Ascending aorta (tissue), 2 donors: ENCODE data around the gene GALT. TPM values are rescaled to one million over a fixed set of nuclear protein-coding genes. Genes with fewer than 3 reads are reported as not detected.
A peak's percentile ranks its signal among the peaks of the same experiment; 100 is the strongest.

Experiments
- DNase-seq, 2 donors: peaks; one replicate each; pipeline ENCODE4 v3.0.0-alpha.2; 2019; ENCODE audit warnings: low spot score in 2 of 2
- H3K27ac ChIP-seq, 2 donors: fragments of 200-600 bp; sonication (generic); one replicate each; pipeline ENCODE4 v1.5.1; 2016 to 2017; ENCODE audit warnings: mild to moderate bottlenecking in 1 of 2
- H3K27me3 ChIP-seq: fragments of 200-600 bp; sonication (generic); one replicate; pipeline ENCODE4 v1.5.1; 2017
- H3K36me3 ChIP-seq, 2 donors: fragments of 200-600 bp; sonication (generic); one replicate each; pipeline ENCODE4 v1.5.1; 2016
- H3K4me1 ChIP-seq, 2 donors: fragments of 200-600 bp; sonication (generic); one replicate each; pipeline ENCODE4 v1.5.1; 2016 to 2017; ENCODE audit warnings: mild to moderate bottlenecking in 1 of 2
- H3K4me3 ChIP-seq, 2 donors: fragments of 200-600 bp; sonication (generic); one replicate each; pipeline ENCODE4 v1.5.1; 2016 to 2017; ENCODE audit warnings: mild to moderate bottlenecking in 1 of 2
- H3K9me3 ChIP-seq, 2 donors: fragments of 200-600 bp; sonication (generic); one replicate each; pipeline ENCODE4 v1.5.1; 2016
- intact Hi-C: fragments of 100-400 bp; cut with DNase I; formaldehyde crosslinking; loops from one replicate; pipeline ENCODE4 v1.15.1; 2023
- total RNA-seq: library from RNA; depleted of rRNA; stranded (reverse); fragments of >200 nt; gene quantifications from one replicate; pipeline ENCODE4 v1.1.0, GENCODE V29; 2016
- TF ChIP-seq, protein P1 (sequence below), 3 experiments: fragments of 200-600 bp in 2 of 3; fragments of 450-650 bp in 1 of 3; sonication (generic) in 2 of 3; IDR thresholded peaks; one replicate each; pipeline ENCODE4 v1.5.1; 2016 to 2019; ENCODE audit warnings: antibody characterized with exemption in 3 of 3, mild to moderate bottlenecking in 1 of 3, moderate library complexity in 1 of 3

GALT gene
- 28.3 TPM for total RNA-seq

DNA sequence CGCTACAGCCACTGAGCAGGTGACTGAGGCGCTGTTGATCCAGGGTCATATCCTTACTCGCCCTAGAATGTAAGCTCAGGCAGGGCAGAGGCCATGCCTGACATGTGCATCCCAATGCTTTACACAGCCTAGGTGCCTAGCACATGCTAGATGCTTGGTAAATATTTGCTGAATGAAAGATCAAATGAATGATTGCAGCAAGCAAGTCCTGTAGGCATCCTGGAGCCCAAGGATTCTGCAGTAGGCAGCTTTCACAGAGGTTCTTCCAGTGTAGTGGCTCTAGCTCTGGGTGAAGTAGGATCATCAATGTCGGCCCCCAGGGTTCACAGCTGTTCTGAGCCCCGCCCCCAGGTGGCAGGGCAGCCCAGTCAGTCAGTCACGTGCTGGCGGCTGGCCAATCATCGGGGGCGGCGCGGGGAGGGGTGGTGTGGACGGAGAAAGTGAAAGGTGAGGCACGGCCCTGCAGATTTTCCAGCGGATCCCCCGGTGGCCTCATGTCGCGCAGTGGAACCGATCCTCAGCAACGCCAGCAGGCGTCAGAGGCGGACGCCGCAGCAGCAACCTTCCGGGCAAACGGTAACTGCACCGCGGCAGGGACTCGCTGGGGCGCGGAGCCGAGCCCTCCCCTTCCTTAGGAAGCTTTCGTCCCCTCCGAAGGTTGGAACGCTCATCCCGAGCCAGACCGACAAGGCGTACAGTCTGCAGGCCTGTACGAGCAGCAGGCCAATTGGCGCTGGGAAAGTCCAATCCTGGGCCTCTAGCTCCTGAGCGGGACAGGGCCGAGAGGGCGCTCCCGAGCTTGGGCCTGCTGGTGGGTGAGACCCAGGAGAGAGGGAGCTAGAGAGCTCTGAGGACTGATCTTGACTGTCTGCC, at the start of gene GALT:
GALT (plus strand) TSS at position 465 of the 873 bp plus-strand sequence; CDS start at position 495, 30 bp downstream.
- no peaks in the 10 kb centered on the region for H3K27me3 ChIP-seq
- TF ChIP-seq, protein P1, sequence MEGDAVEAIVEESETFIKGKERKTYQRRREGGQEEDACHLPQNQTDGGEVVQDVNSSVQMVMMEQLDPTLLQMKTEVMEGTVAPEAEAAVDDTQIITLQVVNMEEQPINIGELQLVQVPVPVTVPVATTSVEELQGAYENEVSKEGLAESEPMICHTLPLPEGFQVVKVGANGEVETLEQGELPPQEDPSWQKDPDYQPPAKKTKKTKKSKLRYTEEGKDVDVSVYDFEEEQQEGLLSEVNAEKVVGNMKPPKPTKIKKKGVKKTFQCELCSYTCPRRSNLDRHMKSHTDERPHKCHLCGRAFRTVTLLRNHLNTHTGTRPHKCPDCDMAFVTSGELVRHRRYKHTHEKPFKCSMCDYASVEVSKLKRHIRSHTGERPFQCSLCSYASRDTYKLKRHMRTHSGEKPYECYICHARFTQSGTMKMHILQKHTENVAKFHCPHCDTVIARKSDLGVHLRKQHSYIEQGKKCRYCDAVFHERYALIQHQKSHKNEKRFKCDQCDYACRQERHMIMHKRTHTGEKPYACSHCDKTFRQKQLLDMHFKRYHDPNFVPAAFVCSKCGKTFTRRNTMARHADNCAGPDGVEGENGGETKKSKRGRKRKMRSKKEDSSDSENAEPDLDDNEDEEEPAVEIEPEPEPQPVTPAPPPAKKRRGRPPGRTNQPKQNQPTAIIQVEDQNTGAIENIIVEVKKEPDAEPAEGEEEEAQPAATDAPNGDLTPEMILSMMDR (IDR thresholded peaks at IDR 0.05): peak; percentile 26 to 51 (median 35)
- peak; percentile 90 to 97 for DNase-seq
- H3K9me3 ChIP-seq: no peaks in the 10 kb centered on the region
- intact Hi-C loops: loop anchor here (1.0 to 5.0 kb wide), 4 partner anchors 9 to 516 kb away; partner anchors contain the start of genes DCTN3, SIGMAR1 and UNC13B
- H3K36me3 ChIP-seq: peaks cover 17 to 21% of the 10 kb centered on the region in 2 donors
- peak within 1 kb of the TSS; percentile 69 to 80 for H3K4me3 ChIP-seq
- H3K27ac ChIP-seq: peak within 1 kb of the TSS; percentile 80 to 83
- H3K4me1 ChIP-seq: peaks cover 17 to 26% of the 10 kb centered on the region in 2 donors

DNA sequence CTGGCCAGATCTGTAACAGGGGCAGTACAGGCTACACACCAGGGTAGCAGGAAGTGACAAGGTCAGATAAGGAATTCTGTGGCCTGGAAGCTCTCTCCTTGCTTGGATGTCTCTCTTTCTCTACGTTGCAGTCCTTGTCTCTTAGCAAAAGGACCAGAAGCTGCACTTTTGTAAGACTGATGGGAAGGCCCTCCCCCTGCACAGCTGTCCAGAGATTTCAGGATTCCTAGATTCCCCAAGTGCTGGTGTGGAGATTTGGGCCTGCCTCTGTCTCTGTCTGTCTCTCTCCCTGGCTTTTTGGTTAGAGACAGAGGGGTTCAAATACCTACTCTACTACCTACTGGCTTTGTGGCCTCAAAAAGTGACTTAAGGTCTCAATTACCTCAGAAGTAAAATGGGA, 46.9 kb upstream of the GALT start:
- H3K9me3 ChIP-seq: no peaks in the 10 kb centered on the region
- no peaks in the 10 kb centered on the region for H3K4me1 ChIP-seq
- DNase-seq: no peak
- H3K36me3 ChIP-seq: no peaks in the 10 kb centered on the region
- TF ChIP-seq, protein P1 (IDR thresholded peaks at IDR 0.05): no peak
- H3K27ac ChIP-seq: no peak overlapping the region
- intact Hi-C loops: no loop called here
- H3K27me3 ChIP-seq: no peaks in the 10 kb centered on the region
- no peak overlapping the region for H3K4me3 ChIP-seq

GRCh38 chr9:34600908-34601307, 45.6 kb upstream of the GALT start:
- Histone ChIP-seq H3K4me1 (no peaks in the 10 kb centered on the region), H3K36me3 (no peaks in the 10 kb centered on the region), H3K27me3 (no peaks in the 10 kb centered on the region), H3K4me3 (no peak overlapping the region), H3K9me3 (no peaks in the 10 kb centered on the region), H3K27ac (no peak overlapping the region)
- no peak for DNase-seq
- TF ChIP-seq, protein P1 (IDR thresholded peaks at IDR 0.05): no peak
- intact Hi-C loops: no loop called here

DNA sequence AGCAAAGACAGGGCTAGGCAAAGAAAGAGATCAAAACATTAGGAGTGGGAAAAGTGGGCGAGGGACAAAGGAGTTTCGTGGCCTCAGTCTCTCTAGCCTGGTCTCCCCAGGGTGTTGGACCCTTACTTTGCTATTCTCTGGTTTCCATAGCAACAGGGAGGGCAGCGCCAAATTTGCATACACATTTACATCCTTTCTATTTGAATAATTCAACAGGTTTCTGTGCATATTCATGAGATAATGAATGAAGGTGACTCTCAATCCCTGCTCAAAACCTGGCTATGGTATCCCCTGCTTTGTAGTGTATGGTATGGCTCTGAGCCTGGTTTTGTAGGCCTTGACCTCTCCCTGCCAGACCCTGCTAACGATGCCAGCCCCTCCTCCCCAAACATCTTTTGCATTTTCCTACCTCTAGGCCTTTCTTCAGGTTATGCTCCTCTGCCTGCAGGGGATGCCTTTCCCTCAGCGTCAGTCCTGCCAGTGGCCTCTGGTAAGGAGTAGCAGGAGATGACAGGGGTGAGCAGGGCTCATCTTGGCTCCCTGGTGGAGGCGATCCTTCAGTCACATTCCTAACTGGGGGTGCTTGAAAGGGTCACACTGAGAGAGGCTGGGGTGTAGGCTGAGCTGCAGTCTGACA, 44.4 kb upstream of the GALT start:
- Histone ChIP-seq H3K27me3 (no peaks in the 10 kb centered on the region), H3K27ac (no peak overlapping the region), H3K4me3 (no peak overlapping the region), H3K4me1 (no peaks in the 10 kb centered on the region), H3K36me3 (no peaks in the 10 kb centered on the region), H3K9me3 (no peaks in the 10 kb centered on the region)
- intact Hi-C loops: no loop called here
- TF ChIP-seq, protein P1 (IDR thresholded peaks at IDR 0.05): no peak
- DNase-seq: no peak

GRCh38 chr9:34603610-34604231, 42.8 kb upstream of the GALT start:
- TF ChIP-seq, protein P1 (IDR thresholded peaks at IDR 0.05): peak; percentile 77 to 93 (median 88)
- Histone ChIP-seq H3K4me3 (no peak overlapping the region), H3K4me1 (no peaks in the 10 kb centered on the region), H3K9me3 (no peaks in the 10 kb centered on the region), H3K27me3 (no peaks in the 10 kb centered on the region), H3K36me3 (no peaks in the 10 kb centered on the region), H3K27ac (no peak overlapping the region)
- intact Hi-C loops: loop anchor here (1.0 kb wide), 1 partner anchor 55 kb away; no protein-coding TSS in a partner anchor
- DNase-seq: peak in 1 of 2 donors; percentile 93
